NOMO-1 (cell line): ENCODE results near the gene MAGEE2.
"Not testable (repeated sequence)": the region's sequence is repeated elsewhere in the genome, so short reads cannot be mapped to it uniquely, and the experiment has no call there.

Source experiments
- DNase-seq, 2 experiments: peaks; one replicate each; lab custom pipeline; 2025; ENCODE audit not compliant: unreplicated experiment in 2 of 2; lab: John Stamatoyannopoulos, UW

Gene MAGEE2, protein sequence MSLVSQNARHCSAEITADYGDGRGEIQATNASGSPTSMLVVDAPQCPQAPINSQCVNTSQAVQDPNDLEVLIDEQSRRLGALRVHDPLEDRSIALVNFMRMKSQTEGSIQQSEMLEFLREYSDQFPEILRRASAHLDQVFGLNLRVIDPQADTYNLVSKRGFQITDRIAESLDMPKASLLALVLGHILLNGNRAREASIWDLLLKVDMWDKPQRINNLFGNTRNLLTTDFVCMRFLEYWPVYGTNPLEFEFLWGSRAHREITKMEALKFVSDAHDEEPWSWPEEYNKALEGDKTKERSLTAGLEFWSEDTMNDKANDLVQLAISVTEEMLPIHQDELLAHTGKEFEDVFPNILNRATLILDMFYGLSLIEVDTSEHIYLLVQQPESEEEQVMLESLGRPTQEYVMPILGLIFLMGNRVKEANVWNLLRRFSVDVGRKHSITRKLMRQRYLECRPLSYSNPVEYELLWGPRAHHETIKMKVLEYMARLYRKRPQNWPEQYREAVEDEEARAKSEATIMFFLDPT

DNA sequence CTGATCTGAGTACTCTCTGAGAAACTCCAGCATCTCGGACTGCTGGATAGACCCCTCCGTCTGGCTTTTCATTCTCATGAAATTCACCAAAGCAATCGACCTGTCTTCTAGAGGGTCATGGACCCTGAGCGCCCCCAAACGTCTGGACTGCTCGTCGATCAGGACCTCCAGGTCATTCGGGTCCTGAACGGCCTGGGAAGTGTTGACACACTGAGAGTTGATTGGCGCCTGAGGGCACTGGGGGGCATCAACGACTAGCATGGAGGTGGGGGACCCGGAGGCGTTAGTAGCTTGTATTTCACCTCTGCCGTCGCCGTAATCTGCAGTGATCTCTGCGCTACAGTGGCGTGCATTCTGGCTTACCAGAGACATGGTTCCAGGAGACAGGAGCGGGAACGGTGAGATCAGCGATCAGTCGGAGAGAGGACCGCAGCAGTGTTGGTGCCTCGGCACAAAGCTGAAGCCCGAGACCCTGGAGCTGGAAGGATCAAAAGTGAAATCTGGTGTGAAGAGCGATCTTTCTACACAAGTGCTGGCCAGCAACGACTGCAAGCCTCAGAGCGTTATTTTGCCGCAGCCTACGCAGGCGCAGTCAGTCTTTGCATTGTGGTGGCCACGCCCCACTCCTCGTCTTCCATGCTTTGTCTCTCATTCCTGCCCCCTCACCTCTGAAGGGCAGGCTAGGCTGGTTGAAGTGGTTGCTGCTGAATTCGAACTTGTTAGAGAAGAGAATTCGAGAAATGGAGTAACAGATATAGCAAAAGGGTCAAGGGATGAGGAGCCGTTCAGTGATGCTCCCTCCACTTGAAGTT is at the start of gene MAGEE2:
Gene MAGEE2, minus strand, starts transcription at position 575 of the 812 bp plus-strand sequence. Its CDS starts 203 bp downstream, at position 372.
- no peak for DNase-seq

DNA sequence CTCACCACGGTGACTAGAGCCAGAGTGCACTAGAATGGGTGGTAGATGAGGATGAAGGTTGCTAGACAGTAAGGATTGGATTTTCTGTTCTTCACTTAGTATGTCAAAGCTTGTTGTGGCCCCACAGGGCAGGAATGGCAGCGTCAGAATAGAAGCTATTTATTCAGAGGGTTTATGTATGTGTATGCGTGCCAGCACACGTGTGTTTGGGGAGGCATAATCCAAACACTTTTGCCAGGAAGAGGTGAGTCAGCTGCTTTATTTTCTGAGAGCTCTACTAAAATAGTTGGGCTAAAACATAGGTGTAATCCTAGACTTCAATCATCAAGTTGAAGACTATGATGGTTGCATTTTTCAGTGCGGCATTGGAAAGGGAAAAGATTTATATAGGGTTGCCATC is 1.2 kb upstream of the MAGEE2 start:
- DNase-seq, result no peak

DNA sequence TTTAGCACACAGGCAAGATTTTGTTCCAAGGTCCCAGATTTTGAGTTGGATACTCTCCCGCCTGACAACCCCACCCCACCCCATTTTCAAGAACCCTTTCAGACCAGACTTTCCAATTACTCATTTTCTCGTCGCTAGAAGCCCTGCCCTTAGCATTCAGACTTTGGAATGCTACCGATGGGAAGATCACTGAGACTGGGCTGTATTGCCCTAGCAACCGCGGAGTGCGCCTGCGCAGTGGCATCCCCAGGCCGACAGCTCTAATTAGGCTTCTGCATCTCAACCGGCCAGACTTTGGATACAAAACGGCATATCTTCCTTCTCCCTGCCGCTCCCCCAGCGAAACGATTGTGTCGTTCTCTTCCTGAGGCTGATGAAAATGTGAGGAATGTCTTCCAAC is 3.4 kb downstream of the MAGEE2 start:
- DNase-seq, result no peak

DNA sequence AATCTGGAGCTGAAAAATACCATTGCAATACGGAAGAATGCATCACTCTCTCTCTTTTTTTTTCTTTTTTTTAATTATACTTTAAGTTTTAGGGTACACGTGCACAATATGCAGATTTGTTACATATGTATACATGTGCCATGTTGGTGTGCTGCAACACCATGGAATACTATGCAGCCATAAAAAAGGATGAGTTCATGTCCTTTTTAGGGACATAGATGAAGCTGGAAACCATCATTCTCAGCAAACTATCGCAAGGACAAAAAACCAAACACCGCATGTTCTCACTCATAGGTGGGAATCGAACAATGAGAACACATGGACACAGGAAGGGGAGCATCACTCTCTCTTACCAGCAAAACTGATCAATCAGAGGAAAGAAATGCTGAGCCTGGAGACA is 17.0 kb downstream of the MAGEE2 start:
- not testable (repeated sequence) for DNase-seq

DNA sequence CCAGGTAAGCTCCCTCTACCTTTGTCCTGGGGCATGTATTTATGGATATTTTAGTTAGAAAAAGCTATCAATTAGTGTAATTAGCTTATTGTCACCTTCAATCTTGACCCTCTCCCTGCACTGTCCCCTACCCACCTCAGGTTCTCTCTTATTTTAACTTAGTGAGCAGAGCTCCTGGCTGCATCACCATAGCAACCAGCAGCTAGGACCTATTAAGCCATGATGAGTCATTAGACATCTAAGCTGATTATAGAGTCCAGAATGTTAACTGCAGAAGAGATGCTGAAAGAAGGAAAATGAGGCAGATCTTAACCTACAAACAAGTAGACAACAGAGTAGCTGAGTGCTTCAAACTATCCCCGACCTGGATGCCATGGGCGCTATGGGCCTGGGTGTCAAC is 36.6 kb downstream of the MAGEE2 start:
- no peak for DNase-seq

DNA sequence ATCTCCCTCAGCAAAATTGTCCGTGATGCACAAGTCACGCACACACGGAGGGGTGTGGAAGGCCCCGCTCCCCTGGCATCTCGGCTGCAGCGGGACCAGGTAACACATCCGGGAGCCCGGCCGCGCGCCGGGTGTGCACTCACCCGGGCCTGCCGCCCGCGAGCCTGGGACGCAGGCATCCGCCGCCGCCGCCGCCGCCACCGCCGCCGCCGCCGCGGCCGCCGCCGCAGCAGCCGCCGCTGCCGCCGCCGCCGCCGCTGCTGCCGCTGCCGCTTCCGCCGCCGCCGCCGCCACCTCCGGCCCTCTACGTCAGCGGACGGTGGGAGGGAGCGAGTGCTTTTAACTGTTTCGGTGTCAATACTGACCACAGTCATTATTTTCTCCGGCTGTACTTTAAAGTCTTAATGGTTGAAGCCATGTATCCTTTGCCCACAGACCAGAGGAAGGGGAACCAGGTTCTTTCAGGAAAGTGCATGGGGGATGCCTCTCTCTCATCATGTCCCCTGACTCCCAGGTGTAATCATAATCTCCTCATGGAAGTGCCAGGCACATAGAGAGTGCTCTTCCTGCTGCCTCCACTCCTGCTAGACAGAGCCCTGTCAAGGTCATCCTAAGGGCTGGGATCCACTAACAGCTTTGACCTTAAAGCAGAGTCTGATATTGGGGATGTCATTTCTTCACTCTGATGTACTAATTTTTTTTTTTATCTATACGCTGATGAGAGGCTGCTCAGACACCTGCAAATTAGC is 38.0 kb downstream of the MAGEE2 start:
- DNase-seq, result peak in 1 of 2 experiments; percentile 7
